ENCODE data around the gene ACKR3. TPM values are rescaled to one million over a fixed set of nuclear protein-coding genes. Genes with fewer than 3 reads are reported as not detected.

The ACKR3 gene
- total RNA-seq, 1 donor from 2014 or later: 75.6 TPM

GRCh38 chr2:236574424-236575145 lies 5.0 kb downstream of the ACKR3 start:
- Histone ChIP-seq H3K9me3 (no peaks in the 10 kb centered on the region), H3K27me3 (no peaks in the 10 kb centered on the region), H3K36me3 (no peaks in the 10 kb centered on the region), H3K27ac (peak overlapping the region in 1 of 2 donors; percentile 97), H3K4me3 (peak overlapping the region in 1 of 2 donors; percentile 74), H3K4me1 (peaks cover 11 to 58% of the 10 kb centered on the region in 2 donors)
- intact Hi-C loops (cut with DNase I): loop anchor here (5.0 kb wide), 2 partner anchors 222 to 488 kb away; no protein-coding TSS in a partner anchor
- DNase-seq (ENCODE audit: low spot score in 2 of 2): no peak
- TF ChIP-seq CTCF (IDR thresholded peaks at IDR 0.05): no peak

DNA sequence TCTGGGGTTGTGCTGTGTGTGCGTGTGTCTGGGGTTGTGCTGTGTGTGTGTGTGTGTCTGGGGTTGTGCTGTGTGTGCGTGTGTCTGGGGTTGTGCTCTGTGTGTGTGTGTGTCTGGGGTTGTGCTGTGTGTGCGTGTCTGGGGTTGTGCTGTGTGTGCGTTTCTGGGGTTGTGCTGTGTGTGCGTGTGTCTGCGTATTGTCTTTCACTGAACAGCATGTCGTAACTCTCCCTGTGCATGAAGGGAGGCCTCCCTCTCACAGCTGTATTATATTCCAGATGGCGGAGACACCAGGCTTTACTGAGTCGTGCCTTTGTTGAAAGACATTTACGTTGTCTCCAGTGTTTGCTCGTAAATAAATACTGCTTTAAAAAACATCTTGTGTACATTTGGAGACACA lies 5.9 kb downstream of the ACKR3 start:
- Histone ChIP-seq H3K27ac (no peak overlapping the region), H3K4me1 (peaks cover 13 to 58% of the 10 kb centered on the region in 2 donors), H3K4me3 (no peak overlapping the region), H3K27me3 (no peaks in the 10 kb centered on the region), H3K36me3 (peaks cover 4% of the 10 kb centered on the region in 2 donors), H3K9me3 (no peaks in the 10 kb centered on the region)
- intact Hi-C loops (cut with DNase I): no loop called here
- peak in 1 of 2 donors; percentile 54 for DNase-seq (ENCODE audit: low spot score in 2 of 2)
- TF ChIP-seq CTCF (IDR thresholded peaks at IDR 0.05): no peak

GRCh38 chr2:236576087-236576486 lies 6.5 kb downstream of the ACKR3 start:
- no peak for TF ChIP-seq CTCF (IDR thresholded peaks at IDR 0.05)
- Histone ChIP-seq H3K36me3 (peaks cover 9 to 10% of the 10 kb centered on the region in 2 donors), H3K4me1 (peaks cover 13 to 56% of the 10 kb centered on the region in 2 donors), H3K4me3 (no peak overlapping the region), H3K27ac (peak overlapping the region; percentile 3 to 67), H3K9me3 (no peaks in the 10 kb centered on the region), H3K27me3 (no peaks in the 10 kb centered on the region)
- peak in 1 of 2 donors; percentile 62 for DNase-seq (ENCODE audit: low spot score in 2 of 2)
- intact Hi-C loops (cut with DNase I): no loop called here

- intact Hi-C loops (cut with DNase I): no loop called here
- Histone ChIP-seq H3K27ac (peak overlapping the region; percentile 67 to 82), H3K36me3 (peaks cover 16 to 19% of the 10 kb centered on the region in 2 donors), H3K4me1 (peaks cover 13 to 49% of the 10 kb centered on the region in 2 donors), H3K27me3 (no peaks in the 10 kb centered on the region), H3K4me3 (no peak overlapping the region), H3K9me3 (no peaks in the 10 kb centered on the region)
- TF ChIP-seq CTCF (IDR thresholded peaks at IDR 0.05): no peak
- no peak for DNase-seq (ENCODE audit: low spot score in 2 of 2)
Measured at GRCh38 chr2:236576953-236577352, 7.3 kb downstream of the ACKR3 start.

DNA sequence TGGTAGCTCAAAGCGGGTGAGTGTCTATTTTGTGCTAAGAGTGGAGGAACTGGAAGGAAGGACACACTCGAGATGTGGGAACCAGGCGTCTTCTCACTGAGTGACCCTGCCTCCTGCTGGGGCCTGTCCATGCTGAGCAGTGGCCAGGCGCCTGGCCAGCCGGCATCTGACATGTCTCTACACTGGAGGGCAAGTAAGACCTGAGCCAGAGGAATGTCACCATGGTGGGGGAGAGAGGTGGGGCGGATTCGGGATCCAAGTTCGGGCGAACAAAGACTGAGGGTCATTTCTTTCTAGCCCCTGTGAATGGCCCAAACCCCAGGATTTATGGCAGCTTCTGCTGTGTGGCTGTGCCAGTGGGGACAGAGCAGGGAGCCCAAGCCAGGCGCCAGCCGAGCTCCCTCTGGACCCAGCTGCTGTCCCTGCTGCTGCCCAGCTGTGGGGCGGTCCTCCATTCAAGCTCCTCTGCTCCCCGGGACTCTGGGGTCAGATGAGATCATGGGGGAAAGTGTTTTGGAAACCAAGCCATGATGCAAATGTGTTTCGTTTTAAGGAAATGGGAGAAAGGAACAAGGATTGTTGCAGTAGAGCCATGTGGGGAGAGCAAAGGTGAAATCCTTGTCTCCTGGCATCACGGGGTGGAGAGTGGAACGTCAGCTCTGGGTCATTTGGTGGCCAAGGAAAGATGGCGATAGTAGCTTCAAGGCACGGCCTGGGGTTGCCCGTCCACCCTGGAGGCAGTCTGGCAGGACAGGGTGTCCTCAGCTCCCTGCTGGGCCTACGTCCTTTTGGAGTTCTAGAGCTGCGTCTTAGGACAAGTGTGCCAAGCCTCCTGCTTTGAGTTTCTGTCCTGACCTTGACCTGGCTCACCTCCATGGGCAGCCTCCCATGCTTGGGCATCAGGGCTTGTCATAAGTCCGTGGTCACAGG lies 8.1 kb downstream of the ACKR3 start:
- TF ChIP-seq CTCF (IDR thresholded peaks at IDR 0.05): no peak
- no peaks in the 10 kb centered on the region for H3K9me3 ChIP-seq
- H3K27ac ChIP-seq: peak overlapping the region; percentile 67 to 82
- H3K36me3 ChIP-seq: peaks cover 24 to 27% of the 10 kb centered on the region in 2 donors
- intact Hi-C loops (cut with DNase I): no loop called here
- H3K27me3 ChIP-seq: no peaks in the 10 kb centered on the region
- no peak for DNase-seq (ENCODE audit: low spot score in 2 of 2)
- peaks cover 13 to 49% of the 10 kb centered on the region in 2 donors for H3K4me1 ChIP-seq
- no peak overlapping the region for H3K4me3 ChIP-seq

Measured in ascending aorta (tissue), 2 donors.